GM12878 (cell line): Measurements from ENCODE around the gene PIERCE2. TPM values are rescaled to one million over a fixed set of nuclear protein-coding genes. Genes with fewer than 3 reads are reported as not detected.

Experiments used
- DPF2 ChIP-seq: fragments of 450-650 bp; IDR thresholded peaks from 2 replicates; pipeline ENCODE4 v1.6.1; 2017; ENCODE audit warnings: mild to moderate bottlenecking
- GATAD2B ChIP-seq: fragments of 450-650 bp; conservative IDR thresholded peaks from 2 replicates; pipeline ENCODE4 v1.6.1; 2017; ENCODE audit warnings: low read depth, mild to moderate bottlenecking, moderate library complexity
- NBN ChIP-seq: fragments of 450-650 bp; IDR thresholded peaks from 2 replicates; pipeline ENCODE4 v1.6.1; 2016
- SMC3 ChIP-seq: IDR thresholded peaks from 2 replicates; pipeline ENCODE4 v1.6.1; 2011; ENCODE audit warnings: low read length, improper control_type of control experiment, borderline replicate concordance
- SPI1 ChIP-seq: IDR thresholded peaks from 2 replicates; pipeline ENCODE4 v1.6.1; 2011; ENCODE audit warnings: low read depth, mild to moderate bottlenecking, low read length, moderate library complexity, borderline replicate concordance; ENCODE audit not compliant: insufficient read depth
- TBL1XR1 ChIP-seq: IDR thresholded peaks from 2 replicates; pipeline ENCODE4 v1.6.1; 2012; ENCODE audit warnings: low read depth, low read length, improper control_type of control experiment
- TCF12 ChIP-seq: IDR thresholded peaks from 2 replicates; pipeline ENCODE4 v1.6.1; 2011; ENCODE audit warnings: low read depth, mild to moderate bottlenecking, low read length
- ZBTB11 ChIP-seq: fragments of 450-650 bp; formaldehyde crosslinking; IDR thresholded peaks from 2 replicates; pipeline ENCODE4 v1.5.0; 2022; ENCODE audit warnings: mild to moderate bottlenecking, missing genetic modification characterization
- polyA plus RNA-seq, 11 experiments: library from polyadenylated mRNA; depleted of rRNA in 4 of 11; unstranded in 6 of 11; stranded (reverse) in 5 of 11; fragments of >200 nt; fragmentation: Nextera tagmentation in 4 of 11; fragmentation: Illumina TruSeq in 1 of 11; extraction: Ambion mirVana in 4 of 11; extraction: Trizol in 1 of 11; gene quantifications; 1 replicate in 1 of 11; 2 replicates in 10 of 11; pipeline versions ENCODE4 v1.2.1 to v1.2.3, GENCODE V29; 2011 to 2016; ENCODE audit warnings: inconsistent platforms in 2 of 11, missing spikeins in 2 of 11, low read depth in 1 of 11
- total RNA-seq, 4 experiments: library from RNA; depleted of rRNA in 3 of 4; stranded (reverse); fragments of >200 nt in 3 of 4; fragmentation: Illumina TruSeq in 1 of 4; extraction: Trizol in 1 of 4; gene quantifications; 2 replicates each; pipeline versions ENCODE4 v1.2.1 to v1.2.3, GENCODE V29; 2013 to 2021
- TF ChIP-seq, protein P1 (sequence below): fragments of 150-350 bp; IDR thresholded peaks from 2 replicates; pipeline ENCODE4 v1.6.1; 2016; ENCODE audit warnings: low read depth, low read length

Gene PIERCE2
- total and polyA plus RNA-seq, 10 of the 15 experiments (the other 5 are each of a cell fraction or from before 2014, with no cell fraction given): 0.33 to 1.4 (median 0.89) TPM; not detected in 1

DNA sequence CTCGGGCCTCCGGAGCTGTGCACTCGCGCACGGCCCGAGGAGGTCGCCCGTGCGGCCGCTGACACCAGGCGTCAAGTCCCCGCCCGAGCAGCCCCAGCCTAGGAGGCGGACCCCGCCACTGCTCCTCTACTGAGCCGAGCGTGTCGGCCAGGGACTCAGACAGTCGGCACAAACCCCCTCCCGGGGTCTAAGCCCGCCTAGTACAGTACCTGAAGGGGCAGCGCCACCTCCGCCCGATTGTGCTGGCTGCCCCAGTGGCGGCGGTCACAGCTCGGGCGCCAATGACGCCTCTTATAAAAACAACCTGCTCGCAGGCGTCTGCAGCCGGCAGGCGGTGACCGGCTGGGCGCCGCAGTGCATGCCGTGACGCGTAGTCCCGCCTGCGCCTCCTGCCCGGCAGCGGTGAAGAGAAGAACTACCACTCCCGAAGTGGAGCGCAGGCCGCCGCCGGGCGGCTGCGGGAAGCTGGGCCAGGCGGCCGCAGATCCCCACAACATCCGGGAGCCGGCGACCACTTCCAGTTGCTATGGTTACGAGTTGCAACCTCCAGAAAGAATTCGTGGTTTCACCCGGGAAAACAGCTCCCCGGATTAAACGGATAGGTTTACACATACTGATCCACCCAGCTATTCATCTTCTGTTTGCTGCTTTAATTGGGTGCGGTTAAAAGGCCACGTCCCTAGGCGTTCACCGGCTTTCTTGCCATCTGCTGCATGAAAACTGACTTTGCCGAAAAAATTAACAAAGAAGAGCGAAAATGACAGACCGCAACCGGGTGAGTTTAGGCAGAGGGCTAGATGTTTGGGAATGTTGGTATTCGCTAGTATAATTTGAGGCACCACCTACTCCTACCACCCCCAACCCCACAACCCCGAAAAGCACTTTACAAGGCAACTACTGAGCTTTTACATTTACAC lies at the start of gene PIERCE2, which contains the start of gene CCPG1 (continued):
- peak; percentile 78; the same call in 1 of the 2 replicates for TF ChIP-seq NBN
- TF ChIP-seq TBL1XR1: no peak
- no peak for TF ChIP-seq ZBTB11
- TF ChIP-seq SPI1: no peak
- TF ChIP-seq TCF12: no peak
- TF ChIP-seq, protein P1, sequence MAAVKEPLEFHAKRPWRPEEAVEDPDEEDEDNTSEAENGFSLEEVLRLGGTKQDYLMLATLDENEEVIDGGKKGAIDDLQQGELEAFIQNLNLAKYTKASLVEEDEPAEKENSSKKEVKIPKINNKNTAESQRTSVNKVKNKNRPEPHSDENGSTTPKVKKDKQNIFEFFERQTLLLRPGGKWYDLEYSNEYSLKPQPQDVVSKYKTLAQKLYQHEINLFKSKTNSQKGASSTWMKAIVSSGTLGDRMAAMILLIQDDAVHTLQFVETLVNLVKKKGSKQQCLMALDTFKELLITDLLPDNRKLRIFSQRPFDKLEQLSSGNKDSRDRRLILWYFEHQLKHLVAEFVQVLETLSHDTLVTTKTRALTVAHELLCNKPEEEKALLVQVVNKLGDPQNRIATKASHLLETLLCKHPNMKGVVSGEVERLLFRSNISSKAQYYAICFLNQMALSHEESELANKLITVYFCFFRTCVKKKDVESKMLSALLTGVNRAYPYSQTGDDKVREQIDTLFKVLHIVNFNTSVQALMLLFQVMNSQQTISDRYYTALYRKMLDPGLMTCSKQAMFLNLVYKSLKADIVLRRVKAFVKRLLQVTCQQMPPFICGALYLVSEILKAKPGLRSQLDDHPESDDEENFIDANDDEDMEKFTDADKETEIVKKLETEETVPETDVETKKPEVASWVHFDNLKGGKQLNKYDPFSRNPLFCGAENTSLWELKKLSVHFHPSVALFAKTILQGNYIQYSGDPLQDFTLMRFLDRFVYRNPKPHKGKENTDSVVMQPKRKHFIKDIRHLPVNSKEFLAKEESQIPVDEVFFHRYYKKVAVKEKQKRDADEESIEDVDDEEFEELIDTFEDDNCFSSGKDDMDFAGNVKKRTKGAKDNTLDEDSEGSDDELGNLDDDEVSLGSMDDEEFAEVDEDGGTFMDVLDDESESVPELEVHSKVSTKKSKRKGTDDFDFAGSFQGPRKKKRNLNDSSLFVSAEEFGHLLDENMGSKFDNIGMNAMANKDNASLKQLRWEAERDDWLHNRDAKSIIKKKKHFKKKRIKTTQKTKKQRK: no peak
- peak; percentile 70; the same call in 1 of the 2 replicates for TF ChIP-seq GATAD2B
- TF ChIP-seq SMC3: no peak
- peak; percentile 75; the same call in 1 of the 2 replicates for TF ChIP-seq DPF2
